Measurements from ENCODE around the gene CFAP92. TPM values are rescaled to one million over a fixed set of nuclear protein-coding genes. Genes with fewer than 3 reads are reported as not detected.
"Not testable (repeated sequence)": the region's sequence is repeated elsewhere in the genome, so short reads cannot be mapped to it uniquely, and the experiment has no call there.

The CFAP92 gene
- total RNA-seq, 1 donor from 2014 or later, result under 0.01 TPM

GRCh38 chr3:128884992-128885391 is 108.9 kb downstream of the CFAP92 start:
- Histone ChIP-seq H3K36me3 (ENCODE audit: control insufficient read depth, insufficient read depth, low read length) (peaks cover 15% of the 10 kb centered on the region), H3K4me3 (ENCODE audit: low read depth, low read length) (no peak overlapping the region), H3K27me3 (ENCODE audit: control insufficient read depth, insufficient read depth, low read length) (no peaks in the 10 kb centered on the region)
- no peak for DNase-seq (ENCODE audit: low read depth)
- no peak for TF ChIP-seq CTCF (IDR thresholded peaks at IDR 0.05; ENCODE audit: insufficient read depth, low read length, severe bottlenecking)
- FAIRE-seq, result no peak

- no peak for FAIRE-seq
Observed at GRCh38 chr3:128882719-128883118, 111.2 kb downstream of the CFAP92 start.

GRCh38 chr3:128881576-128881975 is 112.3 kb downstream of the CFAP92 start:
- DNase-seq (ENCODE audit: low read depth) (no peak), FAIRE-seq (no peak)
- no peak for TF ChIP-seq CTCF (IDR thresholded peaks at IDR 0.05; ENCODE audit: insufficient read depth, low read length, severe bottlenecking)
- no peaks in the 10 kb centered on the region for H3K27me3 ChIP-seq (ENCODE audit: control insufficient read depth, insufficient read depth, low read length)
- peaks cover 9% of the 10 kb centered on the region for H3K36me3 ChIP-seq (ENCODE audit: control insufficient read depth, insufficient read depth, low read length)
- no peak overlapping the region for H3K4me3 ChIP-seq (ENCODE audit: low read depth, low read length)

More at GRCh38 chr3:128882719-128883118, 111.2 kb downstream of the CFAP92 start:
- DNase-seq (ENCODE audit: low read depth), result no peak
- H3K36me3 ChIP-seq (ENCODE audit: control insufficient read depth, insufficient read depth, low read length), result peaks cover 16% of the 10 kb centered on the region
- TF ChIP-seq CTCF (IDR thresholded peaks at IDR 0.05; ENCODE audit: insufficient read depth, low read length, severe bottlenecking), result no peak
- H3K27me3 ChIP-seq (ENCODE audit: control insufficient read depth, insufficient read depth, low read length), result no peaks in the 10 kb centered on the region
- H3K4me3 ChIP-seq (ENCODE audit: low read depth, low read length), result no peak overlapping the region

GRCh38 chr3:128880455-128880854 is 113.4 kb downstream of the CFAP92 start:
- H3K36me3 ChIP-seq (ENCODE audit: control insufficient read depth, insufficient read depth, low read length); FAIRE-seq; H3K27me3 ChIP-seq (ENCODE audit: control insufficient read depth, insufficient read depth, low read length); DNase-seq (ENCODE audit: low read depth): not testable (repeated sequence)
- peak overlapping the region; percentile 73 for H3K4me3 ChIP-seq (ENCODE audit: low read depth, low read length)

GRCh38 chr3:128879991-128880390 is 113.9 kb downstream of the CFAP92 start:
- no peak for FAIRE-seq

More at GRCh38 chr3:128879991-128880390, 113.9 kb downstream of the CFAP92 start:
- H3K36me3 ChIP-seq (ENCODE audit: control insufficient read depth, insufficient read depth, low read length), result peaks cover 9% of the 10 kb centered on the region
- no peak for DNase-seq (ENCODE audit: low read depth)
- no peak for TF ChIP-seq CTCF (IDR thresholded peaks at IDR 0.05; ENCODE audit: insufficient read depth, low read length, severe bottlenecking)
- no peaks in the 10 kb centered on the region for H3K27me3 ChIP-seq (ENCODE audit: control insufficient read depth, insufficient read depth, low read length)
- peak overlapping the region; percentile 73 for H3K4me3 ChIP-seq (ENCODE audit: low read depth, low read length)

All from bronchial epithelial cell (primary cell).